CD14-positive monocyte (primary cell): Measurements from ENCODE around the gene ZNF513. TPM values are rescaled to one million over a fixed set of nuclear protein-coding genes. Genes with fewer than 3 reads are reported as not detected.

ENCODE experiments used
- DNase-seq, 3 donors: peaks; one replicate each; pipeline ENCODE4 v3.0.0-alpha.2; 2011 to 2022
- H2AFZ ChIP-seq: 2 replicates; pipeline ENCODE4 v1.6.0; 2012; ENCODE audit warnings: mild to moderate bottlenecking, low read depth, low read length, inconsistent platforms; ENCODE audit not compliant: insufficient read depth, poor library complexity, severe bottlenecking
- H3K27ac ChIP-seq, 2 donors: 1 replicate in 1 of 2; 2 replicates in 1 of 2; pipeline ENCODE4 v1.5.1; 2012 to 2013; ENCODE audit warnings: low read length in 2 of 2, control low read depth in 1 of 2, inconsistent platforms in 1 of 2, low read depth in 1 of 2, mild to moderate bottlenecking in 1 of 2
- H3K27me3 ChIP-seq, 2 donors: one replicate each; pipeline versions ENCODE4 v1.6.0 to v1.6.1; 2011 to 2013; ENCODE audit warnings: low read length in 2 of 2; ENCODE audit not compliant: control insufficient read depth in 2 of 2, insufficient read depth in 2 of 2
- H3K36me3 ChIP-seq, 2 donors: replicated peaks in 1 of 2; 1 replicate in 1 of 2; 2 replicates in 1 of 2; pipeline versions ENCODE4 v1.5.1 to v1.6.1; 2012 to 2013; ENCODE audit warnings: low read length in 2 of 2, control low read depth in 1 of 2, inconsistent platforms in 1 of 2, mild to moderate bottlenecking in 1 of 2; ENCODE audit not compliant: insufficient read depth in 2 of 2, control insufficient read depth in 1 of 2
- H3K4me1 ChIP-seq, 2 donors: 1 replicate in 1 of 2; 2 replicates in 1 of 2; pipeline versions ENCODE4 v1.5.1 to v1.6.1; 2012 to 2013; ENCODE audit warnings: low read length in 2 of 2, control low read depth in 1 of 2, inconsistent platforms in 1 of 2, mild to moderate bottlenecking in 1 of 2, moderate library complexity in 1 of 2; ENCODE audit not compliant: insufficient read depth in 2 of 2, control insufficient read depth in 1 of 2
- H3K4me2 ChIP-seq: replicated peaks from 2 replicates; pipeline ENCODE3; 2012; ENCODE audit warnings: low read length, moderate library complexity, mild to moderate bottlenecking; ENCODE audit not compliant: poor library complexity, severe bottlenecking; ENCODE audit errors: extremely low read depth
- H3K4me3 ChIP-seq, 3 experiments: fragments of 200-600 bp in 1 of 3; sonication (generic) in 1 of 3; replicated peaks in 1 of 3; 1 replicate in 2 of 3; 2 replicates in 1 of 3; pipeline ENCODE4 v1.5.1; 2011 to 2013; ENCODE audit warnings: low read length in 3 of 3, mild to moderate bottlenecking in 3 of 3, control low read depth in 2 of 3, low read depth in 2 of 3, inconsistent platforms in 1 of 3, moderate library complexity in 1 of 3
- H3K79me2 ChIP-seq: 2 replicates; pipeline ENCODE4 v1.6.0; 2012; ENCODE audit warnings: mild to moderate bottlenecking, control low read depth, inconsistent platforms, low read length, moderate library complexity; ENCODE audit not compliant: insufficient read depth
- H3K9ac ChIP-seq: 2 replicates; pipeline ENCODE4 v1.6.0; 2017; ENCODE audit warnings: low read length, mild to moderate bottlenecking; ENCODE audit not compliant: insufficient read depth, poor library complexity, severe bottlenecking
- H3K9me3 ChIP-seq, 2 donors: replicated peaks in 1 of 2; 1 replicate in 1 of 2; 2 replicates in 1 of 2; pipeline versions ENCODE4 v1.5.1 to v1.6.1; 2012 to 2013; ENCODE audit warnings: low read length in 2 of 2, control low read depth in 1 of 2; ENCODE audit not compliant: control insufficient read depth in 1 of 2, insufficient read depth in 1 of 2
- H4K20me1 ChIP-seq: 2 replicates; pipeline ENCODE4 v1.6.0; 2012; ENCODE audit warnings: mild to moderate bottlenecking, low read length, control low read depth, moderate library complexity; ENCODE audit not compliant: insufficient read depth
- H3K27ac Mint-ChIP-seq, 7 donors: one replicate each; pipeline ENCODE4 v1.8.0; 2020; ENCODE audit warnings: mild to moderate bottlenecking in 7 of 7, mixed read lengths in 7 of 7, moderate library complexity in 6 of 7, inconsistent platforms in 2 of 7
- H3K27me3 Mint-ChIP-seq, 3 donors: one replicate each; pipeline ENCODE4 v1.8.0; 2021 to 2022; ENCODE audit warnings: low read depth in 3 of 3, mild to moderate bottlenecking in 3 of 3, mixed read lengths in 3 of 3, moderate library complexity in 3 of 3, inconsistent platforms in 1 of 3
- H3K36me3 Mint-ChIP-seq, 2 donors: one replicate each; pipeline ENCODE4 v1.8.0; 2020; ENCODE audit warnings: mixed read lengths in 2 of 2, inconsistent platforms in 1 of 2, mild to moderate bottlenecking in 1 of 2
- H3K4me1 Mint-ChIP-seq: one replicate; pipeline ENCODE4 v1.8.0; 2020; ENCODE audit warnings: mild to moderate bottlenecking, mixed read lengths
- H3K4me3 Mint-ChIP-seq, 2 donors: one replicate each; pipeline ENCODE4 v1.8.0; 2020; ENCODE audit warnings: mild to moderate bottlenecking in 2 of 2, mixed read lengths in 2 of 2, moderate library complexity in 1 of 2
- H3K9me3 Mint-ChIP-seq, 7 donors: one replicate each; pipeline ENCODE4 v1.8.0; 2020 to 2022; ENCODE audit warnings: mixed read lengths in 7 of 7, mild to moderate bottlenecking in 6 of 7, moderate library complexity in 6 of 7, inconsistent platforms in 2 of 7
- WGBS: methylation state at CpG from one replicate; pipeline ENCODE4 v1.1.5; 2013; ENCODE audit warnings: missing lambda C conversion rate; ENCODE audit not compliant: insufficient coverage; 5-methylcytosine and 5-hydroxymethylcytosine counted together
- intact Hi-C, 2 donors: fragments of 100-400 bp; cut with micrococcal nuclease; formaldehyde crosslinking; loops; one replicate each; pipeline versions ENCODE4 v1.15.0 to v1.15.1; 2023
- polyA plus RNA-seq, 3 donors: library from polyadenylated mRNA; depleted of rRNA in 1 of 3; unstranded in 2 of 3; stranded (reverse) in 1 of 3; fragments of 300-500 nt in 2 of 3; fragments of >200 nt in 1 of 3; fragmentation: Illumina TruSeq in 2 of 3; gene quantifications; 1 replicate in 2 of 3; 2 replicates in 1 of 3; pipeline ENCODE4 v1.2.3, GENCODE V29; 2012 to 2021
- TF ChIP-seq, protein P1 (sequence below): fragments of 200-600 bp; IDR thresholded peaks from one replicate; pipeline ENCODE4 v1.8.0; 2022; ENCODE audit warnings: antibody characterized with exemption, mild to moderate bottlenecking

ZNF513 gene
- polyA plus RNA-seq, 3 donors, result 2.4 to 36.8 (median 2.6) TPM

DNA sequence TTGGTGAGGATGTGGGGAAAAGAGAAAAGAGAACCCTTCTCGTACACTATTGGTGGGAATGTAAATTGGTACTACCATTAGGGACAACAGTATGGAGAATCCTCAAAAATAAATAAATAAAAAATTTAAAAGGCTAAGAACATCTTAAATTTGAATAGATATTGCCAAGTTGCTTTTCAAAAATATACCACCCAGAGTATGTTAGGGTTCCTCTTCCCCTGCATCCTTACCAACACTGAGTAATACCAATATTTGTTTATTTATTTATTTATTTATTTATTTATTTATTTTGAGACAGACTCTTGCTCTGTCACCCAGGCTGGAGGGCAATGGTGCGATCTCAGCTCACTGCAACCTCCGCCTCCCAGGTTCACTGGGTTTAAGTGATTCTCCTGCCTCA lies 42.4 kb upstream of the ZNF513 start:
- peaks cover 0 to 4% (median 0%) of the 10 kb centered on the region in 7 donors for H3K9me3 Mint-ChIP-seq
- H3K4me2 ChIP-seq, result no peak overlapping the region
- H3K4me3 ChIP-seq, result no peak overlapping the region
- no peak overlapping the region for H2AFZ ChIP-seq
- no peak overlapping the region for H3K9ac ChIP-seq
- no peaks in the 10 kb centered on the region for H4K20me1 ChIP-seq
- no peaks in the 10 kb centered on the region for H3K27me3 ChIP-seq
- no peaks in the 10 kb centered on the region for H3K79me2 ChIP-seq
- peaks cover 0 to 2% (median 2%) of the 10 kb centered on the region in 3 donors for H3K27me3 Mint-ChIP-seq
- no peak overlapping the region for H3K27ac Mint-ChIP-seq
- H3K27ac ChIP-seq, result no peak overlapping the region
- TF ChIP-seq, protein P1, sequence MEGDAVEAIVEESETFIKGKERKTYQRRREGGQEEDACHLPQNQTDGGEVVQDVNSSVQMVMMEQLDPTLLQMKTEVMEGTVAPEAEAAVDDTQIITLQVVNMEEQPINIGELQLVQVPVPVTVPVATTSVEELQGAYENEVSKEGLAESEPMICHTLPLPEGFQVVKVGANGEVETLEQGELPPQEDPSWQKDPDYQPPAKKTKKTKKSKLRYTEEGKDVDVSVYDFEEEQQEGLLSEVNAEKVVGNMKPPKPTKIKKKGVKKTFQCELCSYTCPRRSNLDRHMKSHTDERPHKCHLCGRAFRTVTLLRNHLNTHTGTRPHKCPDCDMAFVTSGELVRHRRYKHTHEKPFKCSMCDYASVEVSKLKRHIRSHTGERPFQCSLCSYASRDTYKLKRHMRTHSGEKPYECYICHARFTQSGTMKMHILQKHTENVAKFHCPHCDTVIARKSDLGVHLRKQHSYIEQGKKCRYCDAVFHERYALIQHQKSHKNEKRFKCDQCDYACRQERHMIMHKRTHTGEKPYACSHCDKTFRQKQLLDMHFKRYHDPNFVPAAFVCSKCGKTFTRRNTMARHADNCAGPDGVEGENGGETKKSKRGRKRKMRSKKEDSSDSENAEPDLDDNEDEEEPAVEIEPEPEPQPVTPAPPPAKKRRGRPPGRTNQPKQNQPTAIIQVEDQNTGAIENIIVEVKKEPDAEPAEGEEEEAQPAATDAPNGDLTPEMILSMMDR, result no peak
- DNase-seq, result no peak
- no peaks in the 10 kb centered on the region for H3K9me3 ChIP-seq
- H3K4me1 ChIP-seq, result peaks cover 3 to 7% of the 10 kb centered on the region in 2 donors
- WGBS, result 94% methylated on average over 2 of the region's 3 CpGs
- H3K36me3 Mint-ChIP-seq, result no peaks in the 10 kb centered on the region
- H3K4me1 Mint-ChIP-seq, result peaks cover 6% of the 10 kb centered on the region
- no peaks in the 10 kb centered on the region for H3K36me3 ChIP-seq
- intact Hi-C loops, result loop anchor here (10.0 kb wide), 1 partner anchor 162 kb away; the partner anchor contains the start of gene ZNF512 (in 2 of the 2)
- no peak overlapping the region for H3K4me3 Mint-ChIP-seq

DNA sequence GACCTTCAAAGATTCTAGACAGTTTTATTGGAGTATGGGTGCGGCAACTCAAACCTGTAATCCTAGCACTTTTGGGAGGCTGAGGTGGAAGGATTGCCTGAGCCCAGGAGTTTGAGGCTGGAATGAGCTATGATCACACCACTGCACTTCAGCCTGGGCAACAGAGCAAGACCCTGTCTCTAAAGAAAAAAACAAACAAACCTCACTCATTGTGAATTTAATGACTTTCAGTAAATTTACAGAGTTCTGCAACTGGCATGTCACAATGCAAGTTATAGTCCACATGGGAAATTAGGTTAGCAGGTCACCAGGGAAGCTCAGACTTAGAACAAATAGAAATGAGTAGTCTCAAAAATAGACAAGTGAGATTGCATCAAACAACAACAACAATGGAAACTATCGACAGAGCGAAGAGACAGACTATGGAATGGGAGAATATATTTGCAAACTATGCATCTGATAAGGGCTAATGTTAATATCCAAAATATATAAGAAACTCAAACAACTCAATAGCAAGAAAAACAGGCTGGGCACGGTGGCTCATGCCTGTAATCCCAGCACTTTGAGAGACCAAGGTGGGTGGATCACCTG lies 41.2 kb upstream of the ZNF513 start:
- intact Hi-C loops, result loop anchor here (10.0 kb wide), 1 partner anchor 163 kb away; the partner anchor contains the start of gene ZNF512 (in 2 of the 2)
- H3K9ac ChIP-seq, result no peak overlapping the region
- no peak overlapping the region for H3K4me3 ChIP-seq
- no peak for DNase-seq
- no peaks in the 10 kb centered on the region for H4K20me1 ChIP-seq
- H3K27ac ChIP-seq, result no peak overlapping the region
- no peak overlapping the region for H3K4me3 Mint-ChIP-seq
- H2AFZ ChIP-seq, result no peak overlapping the region
- H3K79me2 ChIP-seq, result no peaks in the 10 kb centered on the region
- H3K4me2 ChIP-seq, result no peak overlapping the region
- no peaks in the 10 kb centered on the region for H3K27me3 ChIP-seq
- TF ChIP-seq, protein P1, result no peak
- H3K4me1 ChIP-seq, result no peaks in the 10 kb centered on the region
- peaks cover 0 to 2% (median 2%) of the 10 kb centered on the region in 3 donors for H3K27me3 Mint-ChIP-seq
- no peak overlapping the region for H3K27ac Mint-ChIP-seq
- H3K36me3 Mint-ChIP-seq, result no peaks in the 10 kb centered on the region
- H3K36me3 ChIP-seq, result no peaks in the 10 kb centered on the region
- peaks cover 0 to 3% (median 0%) of the 10 kb centered on the region in 7 donors for H3K9me3 Mint-ChIP-seq
- H3K4me1 Mint-ChIP-seq, result no peaks in the 10 kb centered on the region
- 90% methylated on average over 2 of the region's 4 CpGs for WGBS
- H3K9me3 ChIP-seq, result no peaks in the 10 kb centered on the region
